SW 1271 (cell line): ENCODE data around the gene ACOX1.

Experiments
- DNase-seq, 2 experiments: peaks; one replicate each; lab custom pipeline; 2025; lab: John Stamatoyannopoulos, UW

The ACOX1 gene

DNA sequence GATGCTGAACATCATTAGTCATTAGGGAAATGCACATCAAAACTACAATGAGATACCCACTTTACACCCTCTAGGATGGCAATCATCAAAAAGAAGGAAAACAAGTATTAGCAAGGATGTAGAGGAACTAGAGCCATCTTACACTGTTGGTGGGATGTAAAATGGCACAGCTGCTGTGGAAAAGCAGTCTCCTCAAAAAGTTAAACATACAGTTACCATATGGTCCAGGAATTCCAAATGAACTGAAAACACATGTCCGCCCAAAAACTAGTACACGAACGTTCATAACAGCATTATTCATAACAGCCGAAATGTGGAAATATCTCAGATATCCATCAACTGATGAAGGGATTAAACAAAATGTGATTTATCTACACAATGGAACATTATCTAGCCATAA is 45.2 kb downstream of the ACOX1 start:
- DNase-seq = no peak

DNA sequence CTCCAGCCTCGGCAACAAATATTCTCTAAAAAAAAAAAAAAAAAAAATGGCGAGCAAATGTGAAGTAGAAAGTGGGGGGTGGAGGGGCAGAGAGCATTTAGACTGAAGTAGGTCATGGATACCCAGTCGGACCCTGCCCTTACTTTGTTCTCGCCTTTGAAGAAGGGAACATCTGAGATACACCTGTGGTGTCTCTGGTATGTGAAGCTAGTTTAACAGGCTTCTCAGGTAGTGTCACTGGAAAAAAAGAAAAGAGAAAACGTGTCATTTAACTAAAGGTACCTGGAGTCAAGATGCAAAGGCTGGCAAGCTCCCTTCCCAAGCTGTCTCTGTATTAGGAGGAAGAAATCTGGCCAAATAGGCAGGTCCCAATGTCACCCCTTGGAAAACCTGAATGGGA is 46.1 kb downstream of the ACOX1 start:
- no peak for DNase-seq

DNA sequence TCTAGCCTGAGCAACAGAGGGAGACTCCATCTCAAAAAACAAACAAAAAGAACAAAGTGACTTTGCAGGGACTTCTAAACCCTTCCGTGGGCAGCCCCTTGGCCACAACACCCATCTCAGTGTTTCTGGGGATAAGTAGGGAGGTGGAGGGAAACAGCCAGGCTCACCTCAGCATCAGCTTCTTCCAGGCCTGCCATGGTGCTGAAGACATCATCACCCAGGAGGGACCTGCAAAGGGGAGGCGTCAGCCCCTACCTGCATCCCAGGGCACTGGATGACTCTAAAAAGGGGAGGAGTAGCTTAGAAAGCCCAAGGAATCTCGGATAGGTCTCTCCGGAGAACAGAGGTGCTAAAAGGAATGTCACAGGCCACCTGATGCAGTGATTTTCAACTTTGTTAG is 47.9 kb downstream of the ACOX1 start:
- DNase-seq = no peak

DNA sequence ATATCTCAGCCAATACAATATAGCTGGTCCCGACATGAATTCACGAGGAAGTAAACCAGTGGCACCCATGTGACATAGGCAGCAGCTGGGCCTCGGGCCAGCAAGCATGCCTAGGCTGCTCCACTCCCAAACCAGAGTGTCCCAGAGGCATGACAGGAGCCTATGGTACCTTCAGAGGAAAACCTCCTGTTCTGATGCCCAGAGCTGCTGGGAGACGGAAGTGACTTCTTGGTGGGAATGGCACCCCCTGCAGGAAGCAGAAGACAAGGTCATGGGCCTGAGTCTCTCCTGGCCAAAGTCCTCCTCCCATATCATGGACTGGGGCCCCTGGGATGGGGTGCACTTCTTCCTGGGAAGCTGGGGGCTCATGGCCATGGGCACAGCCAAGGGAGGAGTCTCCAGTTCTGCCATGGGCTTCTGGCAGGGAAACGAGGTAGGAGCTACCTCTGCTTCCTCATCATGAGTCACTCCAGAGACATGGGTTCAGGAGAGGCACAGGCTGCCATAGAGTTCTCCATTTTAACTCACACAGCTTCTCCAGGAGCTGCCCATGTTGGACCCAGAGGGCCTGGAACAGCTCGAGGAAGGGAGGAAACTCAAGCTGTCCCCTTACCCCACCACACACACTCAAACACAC is 51.6 kb downstream of the ACOX1 start:
- no peak for DNase-seq

DNA sequence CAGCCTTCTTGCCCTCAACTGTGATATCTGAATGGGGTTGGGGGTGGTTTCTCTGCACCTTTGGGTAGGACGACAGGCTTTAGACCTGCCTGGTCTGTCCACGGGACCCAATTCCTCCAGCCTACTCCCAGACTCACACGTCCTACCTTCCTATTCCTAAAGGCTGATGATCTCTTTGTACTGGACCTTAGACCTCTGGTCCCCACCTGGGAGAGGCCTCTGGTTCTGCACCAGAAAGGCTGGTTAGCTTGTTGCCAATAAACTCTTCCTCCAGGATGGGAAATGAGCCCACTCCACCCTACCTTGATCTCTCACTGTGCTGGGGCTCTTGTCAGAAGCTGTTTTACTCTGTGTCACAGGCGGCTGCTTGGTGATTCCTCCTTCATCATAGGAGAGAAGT is 52.5 kb downstream of the ACOX1 start:
- no peak for DNase-seq

DNA sequence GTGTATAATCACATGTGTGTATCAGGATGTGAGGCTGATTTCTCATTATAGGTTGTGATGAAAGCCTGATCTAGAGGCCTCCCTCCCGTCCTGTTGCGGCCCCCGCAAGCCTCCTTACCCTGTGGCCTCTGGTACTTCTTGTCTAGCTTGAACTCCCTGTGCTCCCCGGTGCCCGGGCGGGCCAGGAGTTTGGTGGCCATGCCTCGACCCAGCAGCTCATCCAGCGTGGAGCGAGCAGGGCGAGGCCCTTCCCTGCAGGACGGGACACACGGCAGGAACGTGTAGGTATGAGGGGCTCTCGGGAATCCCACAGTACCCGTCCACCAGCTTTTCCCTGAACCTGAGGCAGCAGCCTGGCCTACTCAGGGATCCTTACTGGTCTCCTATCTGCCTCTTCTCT is 53.1 kb downstream of the ACOX1 start:
- DNase-seq = no peak

DNA sequence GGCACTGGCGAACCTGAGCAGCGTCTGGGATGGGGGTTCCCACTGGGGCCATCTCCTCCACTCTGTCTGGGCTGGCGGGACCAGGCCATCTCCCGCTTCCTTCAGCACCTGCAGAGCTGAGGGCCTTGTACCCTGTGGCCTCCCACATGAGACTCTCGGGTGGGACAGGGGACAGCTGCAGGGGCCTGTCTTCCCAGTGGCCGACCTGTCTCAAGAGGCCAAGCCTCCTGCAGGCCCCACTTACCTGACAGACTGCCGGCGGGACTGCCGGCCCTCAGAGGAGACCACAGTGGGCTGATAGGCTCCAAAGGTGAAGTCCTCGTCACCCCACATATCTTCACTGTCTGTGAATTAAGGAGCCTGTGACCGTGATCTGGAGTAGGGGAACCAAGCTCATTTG is 53.9 kb downstream of the ACOX1 start:
- no peak for DNase-seq

DNA sequence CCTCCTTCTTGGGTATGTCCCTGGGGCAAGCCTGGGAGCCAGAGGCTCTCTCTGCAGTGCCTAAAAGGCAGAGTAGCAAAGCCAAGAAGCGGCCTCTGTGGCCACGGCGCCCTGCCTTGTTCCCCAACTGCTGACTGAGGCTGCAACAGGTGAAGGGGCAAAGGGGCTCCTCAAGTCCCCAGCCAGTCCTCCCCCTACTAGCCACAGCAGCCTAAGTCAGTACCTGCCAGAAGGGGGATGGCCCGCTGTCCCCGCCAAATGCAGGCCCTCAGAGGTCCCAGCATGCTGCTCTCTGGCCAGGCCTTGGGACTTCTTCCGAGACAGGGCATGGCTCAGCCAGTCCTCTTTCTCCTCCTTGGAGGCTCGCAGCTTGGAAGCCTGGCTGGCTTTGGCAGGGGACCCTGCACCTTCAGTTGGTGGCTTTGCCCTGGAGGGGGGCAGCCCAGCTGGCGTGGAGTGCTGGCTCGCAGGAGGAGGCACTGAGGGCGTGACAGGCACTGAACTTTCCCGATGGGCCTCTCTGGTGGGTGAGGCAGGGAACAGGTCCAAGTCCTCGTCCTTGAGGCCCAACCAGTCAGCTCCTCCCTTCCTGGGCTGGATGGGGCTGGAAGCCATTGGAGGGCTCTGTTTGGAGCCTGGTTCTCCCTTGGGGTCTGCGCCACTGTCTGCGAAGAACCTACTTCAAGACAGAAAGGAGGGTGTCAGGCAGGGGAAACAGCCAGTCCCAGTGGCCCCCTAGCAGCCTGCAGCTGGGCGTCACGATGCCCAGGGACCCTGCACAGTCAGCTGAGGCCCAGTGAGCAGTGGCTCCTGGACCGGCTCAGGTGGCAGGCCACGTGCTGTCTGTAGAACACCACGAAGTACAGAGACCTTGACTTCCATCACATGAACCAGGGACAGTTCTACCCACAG is 55.7 kb downstream of the ACOX1 start:
- DNase-seq = no peak

DNA sequence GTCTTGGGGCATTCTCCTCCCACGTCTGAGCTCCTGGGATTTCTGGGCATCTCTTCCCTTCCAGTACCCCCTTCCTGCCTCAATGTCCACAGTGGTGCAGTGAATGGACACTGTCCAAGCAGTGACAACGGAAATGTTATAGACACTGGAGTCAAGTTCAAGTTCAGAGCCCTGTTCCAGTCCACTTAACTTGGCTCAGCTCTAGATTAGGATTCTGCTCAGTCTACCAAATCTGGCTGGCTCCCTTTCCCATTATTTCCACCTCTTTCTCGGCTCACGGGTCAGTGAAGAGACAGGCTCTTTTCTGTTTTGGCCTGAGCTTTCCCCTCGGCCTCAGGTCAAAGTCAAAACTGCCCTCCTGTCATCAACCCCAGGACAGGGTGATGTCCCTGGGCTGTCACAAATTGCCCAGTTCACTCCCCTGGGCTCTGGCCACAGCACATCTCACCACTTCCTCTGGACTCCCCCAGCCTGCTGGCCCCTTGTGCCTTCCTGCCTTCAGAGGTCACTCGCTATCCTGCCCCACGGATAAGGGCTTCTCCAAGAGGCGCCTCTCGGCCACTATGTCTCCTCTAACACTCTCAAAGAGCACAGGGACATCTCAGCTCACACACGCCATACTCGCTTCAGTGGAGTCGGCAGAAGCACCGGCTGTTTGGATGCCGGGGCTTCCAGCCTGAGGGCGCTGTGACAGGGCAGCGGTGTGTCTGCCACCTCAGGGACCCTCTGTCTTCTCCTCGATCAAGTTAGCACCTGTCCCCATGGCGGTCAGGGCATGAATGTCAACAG is 56.6 kb downstream of the ACOX1 start:
- no peak for DNase-seq

DNA sequence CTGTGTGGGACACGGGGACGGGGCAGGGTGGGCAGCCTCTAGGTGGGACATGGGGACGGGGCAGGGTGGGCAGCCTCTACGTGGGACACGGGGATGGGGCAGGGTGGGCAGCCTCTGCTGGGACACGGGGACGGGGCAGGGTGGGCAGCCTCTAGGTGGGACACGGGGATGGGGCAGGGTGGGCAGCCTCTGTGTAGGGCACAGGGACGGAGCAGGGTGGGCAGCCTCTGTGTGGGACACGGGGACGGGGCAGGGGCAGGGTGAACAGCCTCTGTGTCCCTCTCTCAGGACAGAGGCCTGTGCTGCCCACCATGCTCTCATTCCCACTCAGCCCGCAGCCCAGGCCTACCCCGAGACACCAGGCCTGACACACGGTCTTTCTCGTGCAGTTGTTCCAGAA is 57.4 kb downstream of the ACOX1 start:
- no peak for DNase-seq

DNA sequence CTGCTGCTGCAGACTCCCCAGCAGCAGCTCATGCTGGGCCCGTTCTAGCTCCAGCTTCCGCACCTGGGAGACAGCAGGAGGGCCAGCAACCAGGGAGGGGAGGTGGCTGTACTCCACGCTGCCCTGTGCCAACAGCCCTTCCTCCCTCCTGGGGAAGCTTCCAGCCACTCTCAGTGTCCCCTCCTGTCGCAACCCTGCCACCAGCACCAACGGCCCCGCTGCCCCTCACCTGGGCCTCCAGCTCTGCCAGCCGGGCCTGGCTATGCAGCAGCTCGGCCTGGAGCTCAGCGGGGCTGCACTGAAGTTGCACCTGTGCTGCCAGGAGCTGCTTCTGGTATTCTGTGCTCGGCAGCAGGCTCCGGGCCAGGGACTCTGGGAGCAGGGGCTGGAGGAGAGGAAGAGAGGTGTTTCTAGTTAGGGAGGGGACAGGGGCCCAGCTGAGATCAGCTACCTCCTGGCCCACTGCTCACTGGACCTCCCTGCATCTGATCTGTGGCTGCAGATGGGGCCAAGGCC is 58.9 kb downstream of the ACOX1 start:
- DNase-seq = no peak

DNA sequence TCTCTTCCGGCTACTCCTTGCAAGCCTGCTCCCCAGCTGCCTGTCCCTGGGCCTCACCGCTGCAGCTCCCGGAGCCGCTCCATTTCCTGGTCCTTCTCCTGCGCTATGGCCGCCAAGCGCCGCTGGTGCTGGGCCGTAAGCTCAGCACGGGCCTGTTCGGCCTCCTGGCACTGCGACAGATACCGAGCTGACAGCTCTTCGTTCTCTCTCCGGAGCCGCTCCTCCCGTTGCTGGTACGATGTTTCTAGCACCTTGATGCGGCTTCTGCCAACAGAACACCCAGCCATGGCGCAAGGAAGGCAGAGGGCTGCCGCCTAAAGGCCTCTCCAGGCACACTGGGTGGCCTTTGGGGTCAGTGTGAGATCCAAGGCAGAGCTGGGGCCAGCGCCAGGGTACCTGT is 59.4 kb downstream of the ACOX1 start:
- no peak for DNase-seq

DNA sequence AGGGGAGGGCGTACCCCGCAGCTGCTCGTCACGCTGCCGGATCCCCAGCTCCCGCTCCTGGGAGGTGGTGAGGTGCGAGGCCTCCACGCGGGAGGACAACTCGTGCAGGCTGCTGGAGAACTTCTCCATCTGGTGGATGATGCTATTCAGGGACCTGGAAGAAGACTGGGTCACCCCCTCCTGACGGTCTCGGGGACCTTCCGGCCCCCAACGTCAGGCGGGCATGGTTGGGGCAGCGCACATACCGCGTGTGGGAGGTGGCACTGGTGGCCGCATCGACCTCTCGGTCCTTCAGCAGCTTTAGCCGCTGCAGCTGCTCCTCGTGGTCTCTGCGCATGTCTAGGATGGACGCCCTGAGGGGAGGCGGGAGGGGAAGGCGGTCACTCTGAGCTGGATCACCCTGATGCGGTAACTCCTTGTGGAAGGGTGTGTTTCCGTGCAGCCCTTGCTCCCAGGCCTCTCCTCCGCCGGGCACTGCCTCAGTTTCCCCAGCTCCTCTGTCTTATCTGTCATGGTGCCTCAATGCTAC is 61.0 kb downstream of the ACOX1 start:
- no peak for DNase-seq

DNA sequence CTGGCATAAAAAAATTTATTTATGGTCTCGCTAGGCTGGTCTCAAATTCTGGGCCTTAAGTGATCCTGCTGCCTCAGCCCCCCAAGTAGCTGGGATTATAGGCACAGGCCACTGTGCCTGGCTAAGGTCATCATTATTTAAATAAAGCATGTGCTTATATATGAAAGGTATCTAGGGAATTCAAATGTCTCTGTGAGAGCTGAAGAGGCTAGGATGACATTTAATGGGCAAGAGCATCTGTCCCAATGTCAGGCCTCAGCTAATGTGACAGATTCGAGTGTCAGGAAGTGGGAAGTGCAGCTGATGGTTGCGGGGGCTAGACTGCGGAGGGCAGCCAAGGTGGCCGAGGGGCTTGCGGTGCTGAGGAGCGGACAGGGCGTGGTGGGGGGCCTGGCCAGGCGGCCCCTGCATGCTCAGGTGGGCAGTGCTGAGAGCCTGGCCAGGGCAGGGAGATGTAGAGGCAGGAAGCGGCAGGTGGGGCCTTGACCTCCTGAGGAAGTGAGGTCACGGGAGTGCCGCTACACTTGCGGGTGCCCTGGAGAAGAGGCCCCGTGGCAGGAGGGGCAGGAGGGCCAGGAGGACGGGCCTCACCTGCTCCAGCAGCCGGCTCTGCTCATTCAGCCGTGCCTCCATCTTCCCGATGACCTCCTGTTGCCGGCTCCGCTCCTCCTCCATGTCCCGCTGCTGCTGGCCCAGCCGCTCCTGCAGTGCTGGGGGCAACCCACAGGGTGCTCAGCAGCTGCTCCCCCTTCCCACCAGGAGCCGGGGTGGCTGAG is 61.6 kb downstream of the ACOX1 start:
- DNase-seq = no peak

DNA sequence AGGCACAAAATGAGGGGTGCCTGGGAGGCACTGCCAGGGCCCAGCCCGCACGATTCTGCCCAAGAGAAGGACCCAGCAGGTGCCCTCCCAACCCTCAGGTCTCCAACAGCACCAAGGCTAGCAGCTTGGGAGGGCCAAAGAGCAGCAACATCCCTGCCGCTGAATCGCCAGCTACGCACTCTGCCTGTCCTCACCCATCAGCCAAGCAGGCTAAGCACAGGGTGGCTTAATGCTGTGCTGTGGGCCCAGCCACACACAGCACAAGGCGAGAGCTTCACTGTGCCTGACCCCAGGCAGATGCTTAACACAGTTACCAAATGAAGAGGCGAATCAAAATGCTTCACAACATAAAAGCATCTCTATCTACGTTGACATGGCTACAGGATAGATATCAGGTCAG is 63.7 kb downstream of the ACOX1 start:
- DNase-seq = no peak

DNA sequence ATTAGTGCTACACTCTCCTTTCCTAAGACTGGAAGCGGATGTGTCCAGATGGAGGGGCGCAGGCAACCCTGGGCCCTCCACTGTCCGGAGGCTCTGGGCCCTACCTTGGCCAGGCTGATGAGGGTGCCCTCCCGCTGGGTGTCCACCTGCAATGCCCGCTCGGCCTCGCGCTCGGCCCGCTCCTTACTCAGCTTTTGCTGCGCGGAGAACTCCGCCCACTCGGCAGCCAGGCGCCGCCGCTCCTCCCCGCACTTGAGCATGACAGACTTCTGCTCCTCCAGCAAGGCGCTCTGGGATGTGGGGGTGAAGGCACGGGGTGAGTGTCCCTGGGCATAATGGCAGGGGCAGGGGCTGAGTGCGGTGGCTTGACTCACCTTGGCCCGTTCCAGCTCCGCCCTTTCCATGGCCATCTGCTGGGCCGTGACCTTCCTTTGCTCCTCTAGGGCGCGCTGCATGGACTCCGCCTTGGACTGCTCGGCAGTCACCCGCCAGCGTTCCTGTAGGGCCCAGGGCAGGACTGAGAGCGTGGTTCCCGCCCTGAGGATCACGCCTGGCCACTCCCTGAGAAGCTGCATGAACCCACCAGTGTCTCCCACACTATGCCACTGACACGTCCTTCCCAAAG is 64.2 kb downstream of the ACOX1 start:
- no peak for DNase-seq

DNA sequence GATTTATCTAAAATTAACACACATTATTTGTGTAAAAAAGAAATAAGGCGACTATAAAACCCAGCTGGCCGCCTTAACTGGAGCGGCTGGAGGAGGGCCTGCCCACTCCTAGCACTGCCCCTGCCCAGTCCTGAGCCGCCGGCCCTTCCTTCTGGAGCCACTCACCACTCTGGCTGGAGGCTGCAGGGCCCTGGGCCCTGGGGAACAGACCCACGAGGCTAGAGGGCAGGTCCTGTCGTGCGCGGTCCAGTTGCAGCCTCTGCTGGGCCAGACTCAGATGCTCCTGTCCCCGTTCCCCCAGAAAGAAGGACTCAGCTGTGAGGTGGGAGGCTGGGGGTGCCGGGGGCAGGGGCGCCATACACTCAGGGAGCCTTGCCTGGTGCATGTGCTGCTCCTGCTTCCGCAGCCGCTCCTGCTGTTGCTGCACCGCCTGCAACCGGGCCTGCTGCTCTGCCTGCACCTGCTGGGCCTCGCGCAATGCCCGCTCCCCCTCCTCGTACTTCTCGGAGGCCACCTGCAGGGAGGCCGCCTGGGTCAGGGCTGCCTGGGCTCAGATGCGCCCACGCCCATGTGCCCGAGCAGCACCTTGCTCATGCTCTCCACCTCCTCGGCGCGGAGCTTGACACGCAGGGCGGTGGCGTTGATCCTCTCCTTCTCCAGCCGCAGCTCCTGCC is 65.3 kb downstream of the ACOX1 start:
- no peak for DNase-seq

DNA sequence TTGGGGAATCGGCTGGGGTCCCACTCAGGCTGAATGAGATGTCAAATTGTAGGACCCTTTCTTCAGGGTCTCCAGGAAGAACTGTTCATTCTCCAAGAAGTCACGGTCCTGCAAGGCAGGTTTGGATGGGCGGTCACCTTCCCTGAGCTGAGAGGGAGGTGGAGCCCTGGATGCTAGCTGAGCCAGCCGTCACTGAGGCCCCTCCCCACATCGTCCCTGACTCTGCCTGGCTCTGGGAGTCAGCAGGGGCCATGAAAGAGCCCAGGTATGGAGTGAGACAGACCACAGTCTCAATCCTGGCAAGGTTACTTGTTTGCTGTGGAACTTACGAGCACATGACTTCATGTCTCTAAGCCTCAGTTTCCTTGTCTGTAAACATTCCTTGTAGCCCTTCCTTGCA is 68.3 kb downstream of the ACOX1 start:
- DNase-seq = no peak

DNA sequence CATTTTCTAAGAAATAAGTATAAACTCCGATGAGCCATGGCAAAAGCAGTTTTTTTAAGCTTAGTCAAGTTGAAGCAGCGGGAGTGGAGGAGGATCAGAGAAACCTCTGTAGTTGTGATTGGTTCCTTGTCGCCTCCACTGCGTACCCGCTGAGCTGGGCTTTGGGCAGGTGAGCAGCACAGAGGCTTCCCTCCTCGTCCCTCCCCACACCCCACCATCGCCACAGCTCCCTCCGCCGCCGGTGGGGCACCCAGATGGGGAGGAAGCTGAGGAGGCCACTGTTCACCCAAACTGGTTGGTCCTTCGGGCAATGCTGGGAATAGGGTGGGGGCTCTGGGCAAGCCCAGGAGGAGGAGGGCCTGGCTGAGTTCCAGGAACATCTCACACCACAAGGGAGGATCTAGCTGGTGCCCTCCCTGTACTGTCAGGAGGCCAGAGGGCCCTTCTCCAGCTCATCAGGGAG is 69.1 kb downstream of the ACOX1 start:
- no peak for DNase-seq

DNA sequence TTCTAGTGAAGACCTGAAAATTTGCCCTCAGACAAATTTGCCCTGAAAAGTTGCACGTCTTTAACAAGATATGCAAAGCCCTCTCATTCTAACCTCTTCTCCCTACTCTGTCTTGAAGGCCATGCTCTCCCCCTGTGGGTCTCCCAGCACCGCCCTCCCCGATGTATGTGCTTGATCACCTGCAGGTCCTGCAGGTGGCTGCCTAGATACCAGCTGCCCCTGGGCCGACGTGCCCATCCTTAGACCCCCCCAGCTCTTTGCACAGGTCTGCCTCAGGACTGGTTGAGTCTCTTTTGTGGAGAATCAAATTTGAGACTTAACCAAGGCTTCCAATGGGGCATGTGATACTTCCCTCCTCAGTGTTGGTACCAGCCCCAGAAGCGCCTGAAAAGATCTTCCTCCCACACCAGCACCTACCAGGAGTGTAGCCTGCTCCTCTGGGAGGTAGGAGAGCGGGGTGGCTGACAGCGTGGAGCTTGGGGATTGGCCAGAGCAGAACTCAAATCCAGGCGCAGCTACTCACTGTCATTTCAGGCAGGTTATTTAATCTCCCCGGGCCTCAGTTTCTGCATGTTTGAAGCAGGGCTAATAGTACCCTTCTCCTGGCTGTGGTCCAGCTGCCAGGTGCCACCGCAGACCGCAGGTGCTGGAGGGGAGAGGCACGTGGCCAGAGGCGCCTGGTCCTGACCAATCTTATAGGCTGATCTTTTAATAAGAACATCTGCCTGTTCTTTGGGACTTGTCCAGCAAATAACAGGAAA is 69.7 kb downstream of the ACOX1 start:
- no peak for DNase-seq
